ENCODE results near the gene COL13A1. TPM values are rescaled to one million over a fixed set of nuclear protein-coding genes. Genes with fewer than 3 reads are reported as not detected.

The COL13A1 gene
- total RNA-seq, 1 donor from 2014 or later, result 2.5 TPM

GRCh38 chr10:69800109-69800508 lies 1.6 kb upstream of the COL13A1 start:
- Histone ChIP-seq H3K27me3 (ENCODE audit: low read depth) (peaks cover 43% of the 10 kb centered on the region), H3K4me3 (no peak overlapping the region), H3K27ac (replicated peaks) (no peak overlapping the region), H3K9me3 (replicated peaks) (peaks cover 11% of the 10 kb centered on the region), H3K4me1 (peaks cover 23% of the 10 kb centered on the region), H3K36me3 (no peaks in the 10 kb centered on the region)
- TF ChIP-seq CTCF (IDR thresholded peaks at IDR 0.05; ENCODE audit: borderline replicate concordance), result peak; percentile 72
- DNase-seq, result no peak
- intact Hi-C loops (cut with micrococcal nuclease), result no loop called here

DNA sequence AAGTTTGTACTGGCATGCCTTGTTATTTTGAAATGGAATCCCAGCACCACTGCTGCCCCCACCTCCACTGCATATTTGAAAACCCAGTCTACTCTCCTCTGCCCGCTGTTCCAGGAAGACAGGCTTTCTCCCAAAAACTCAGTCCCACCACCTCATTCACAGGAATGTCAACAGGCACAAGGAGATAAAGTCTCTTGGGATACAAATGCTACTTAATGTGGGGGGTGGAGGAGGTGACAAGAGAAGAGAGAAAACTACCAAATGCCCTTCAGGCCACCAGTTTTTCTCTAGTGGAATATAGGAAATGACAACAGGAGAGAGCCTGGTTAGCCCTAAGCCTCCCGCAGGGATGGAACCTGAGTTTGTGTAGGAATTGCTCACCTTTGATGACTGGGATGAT lies 1.0 kb upstream of the COL13A1 start:
- H3K27me3 ChIP-seq (ENCODE audit: low read depth), result peaks cover 39% of the 10 kb centered on the region
- H3K36me3 ChIP-seq, result no peaks in the 10 kb centered on the region
- intact Hi-C loops (cut with micrococcal nuclease), result no loop called here
- no peak for TF ChIP-seq CTCF (IDR thresholded peaks at IDR 0.05; ENCODE audit: borderline replicate concordance)
- DNase-seq, result no peak
- H3K27ac ChIP-seq (replicated peaks), result no peak overlapping the region
- H3K4me3 ChIP-seq, result no peak overlapping the region
- peaks cover 23% of the 10 kb centered on the region for H3K4me1 ChIP-seq
- peaks cover 5% of the 10 kb centered on the region for H3K9me3 ChIP-seq (replicated peaks)

DNA sequence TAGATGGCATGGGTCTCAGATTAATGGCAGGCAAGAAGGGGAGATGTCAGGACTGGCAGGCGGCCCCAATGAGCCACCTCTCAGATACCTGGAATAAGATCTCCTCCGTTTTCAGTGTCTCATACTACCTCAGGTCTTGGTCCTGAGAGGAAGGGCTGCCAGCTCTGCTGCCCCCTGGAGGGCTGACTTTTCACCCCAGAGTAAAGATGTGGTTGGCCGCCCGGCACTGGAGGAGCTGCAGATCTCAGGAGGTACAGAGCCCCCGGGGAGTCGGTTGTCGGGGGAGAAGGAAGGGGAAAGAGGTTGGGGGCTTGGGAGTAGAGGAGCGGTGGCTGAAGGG lies 642 bp upstream of the COL13A1 start:
- DNase-seq, result peak; percentile 49
- Histone ChIP-seq H3K9me3 (replicated peaks) (peaks cover 1% of the 10 kb centered on the region), H3K4me3 (peak overlapping the region; percentile 73), H3K36me3 (no peaks in the 10 kb centered on the region), H3K27ac (replicated peaks) (no peak overlapping the region), H3K4me1 (peaks cover 23% of the 10 kb centered on the region), H3K27me3 (ENCODE audit: low read depth) (peaks cover 35% of the 10 kb centered on the region)
- intact Hi-C loops (cut with micrococcal nuclease), result no loop called here
- TF ChIP-seq CTCF (IDR thresholded peaks at IDR 0.05; ENCODE audit: borderline replicate concordance), result peak; percentile 67

DNA sequence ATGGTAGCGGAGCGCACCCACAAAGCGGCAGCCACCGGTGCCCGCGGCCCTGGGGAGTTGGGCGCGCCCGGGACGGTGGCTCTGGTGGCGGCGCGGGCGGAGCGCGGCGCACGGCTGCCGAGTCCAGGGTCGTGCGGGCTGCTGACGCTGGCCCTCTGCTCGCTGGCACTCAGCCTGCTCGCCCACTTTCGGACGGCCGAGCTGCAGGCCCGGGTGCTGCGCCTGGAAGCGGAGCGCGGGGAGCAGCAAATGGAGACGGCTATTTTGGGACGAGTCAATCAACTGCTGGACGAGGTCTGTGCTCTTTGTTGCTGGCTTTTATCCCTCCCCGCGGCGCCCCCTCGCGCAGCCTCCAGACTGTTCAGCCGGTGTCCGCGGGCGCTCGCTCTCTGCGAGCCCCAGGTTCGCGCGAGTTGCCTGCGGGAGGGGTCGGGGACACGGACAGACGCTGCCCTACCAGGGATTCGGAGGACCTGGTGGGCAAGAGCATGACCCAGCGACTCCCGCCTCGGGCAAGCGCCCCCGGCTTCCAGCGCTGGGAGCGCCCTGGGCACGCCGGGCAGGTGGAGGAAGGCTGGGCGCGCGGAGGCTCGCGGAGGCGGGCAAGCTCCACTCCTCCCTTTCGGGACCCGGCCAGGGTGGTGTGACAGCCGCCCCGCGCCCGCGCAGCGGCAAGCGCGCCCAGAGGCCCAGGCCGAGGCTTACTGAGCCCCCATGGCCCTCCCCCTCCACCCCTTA lies 887 bp downstream of the COL13A1 start:
- H3K4me1 ChIP-seq, result peaks cover 23% of the 10 kb centered on the region
- TF ChIP-seq CTCF (IDR thresholded peaks at IDR 0.05; ENCODE audit: borderline replicate concordance), result peak; percentile 24
- H3K4me3 ChIP-seq, result peak overlapping the region; percentile 73
- no peaks in the 10 kb centered on the region for H3K36me3 ChIP-seq
- DNase-seq, result peak; percentile 55
- no peaks in the 10 kb centered on the region for H3K9me3 ChIP-seq (replicated peaks)
- peak overlapping the region; percentile 59 for H3K27ac ChIP-seq (replicated peaks)
- intact Hi-C loops (cut with micrococcal nuclease), result no loop called here
- H3K27me3 ChIP-seq (ENCODE audit: low read depth), result peaks cover 35% of the 10 kb centered on the region

- H3K27ac ChIP-seq (replicated peaks), result no peak overlapping the region
- peaks cover 23% of the 10 kb centered on the region for H3K4me1 ChIP-seq
- H3K27me3 ChIP-seq (ENCODE audit: low read depth), result peaks cover 35% of the 10 kb centered on the region
- intact Hi-C loops (cut with micrococcal nuclease), result no loop called here
- no peak for DNase-seq
- no peak for TF ChIP-seq CTCF (IDR thresholded peaks at IDR 0.05; ENCODE audit: borderline replicate concordance)
- no peak overlapping the region for H3K4me3 ChIP-seq
- H3K9me3 ChIP-seq (replicated peaks), result no peaks in the 10 kb centered on the region
- H3K36me3 ChIP-seq, result no peaks in the 10 kb centered on the region
Observed at GRCh38 chr10:69803809-69804208, 2.1 kb downstream of the COL13A1 start.
